IPS DF 6.9 (cell line): ENCODE data around the gene SMYD3.

ENCODE experiments used
- DNase-seq: peaks from one replicate; pipeline ENCODE4 v3.0.0-alpha.2; 2013; ENCODE audit warnings: low read depth, low spot score
- H3K27ac ChIP-seq: one replicate; pipeline ENCODE4 v1.5.1; 2013; ENCODE audit warnings: low read length, control low read depth
- H3K27me3 ChIP-seq: 2 replicates; pipeline ENCODE4 v1.6.1; 2013; ENCODE audit warnings: mild to moderate bottlenecking, low read length; ENCODE audit not compliant: control insufficient read depth, insufficient read depth
- H3K36me3 ChIP-seq: 2 replicates; pipeline ENCODE4 v1.6.1; 2013; ENCODE audit warnings: low read length; ENCODE audit not compliant: control insufficient read depth, insufficient read depth
- H3K4me1 ChIP-seq: 2 replicates; pipeline ENCODE4 v1.6.1; 2013; ENCODE audit warnings: low read length; ENCODE audit not compliant: control insufficient read depth, insufficient read depth
- H3K4me3 ChIP-seq: 2 replicates; pipeline ENCODE4 v1.5.1; 2013; ENCODE audit warnings: mild to moderate bottlenecking, low read length
- H3K9me3 ChIP-seq: 2 replicates; pipeline ENCODE4 v1.6.1; 2013; ENCODE audit warnings: low read length, inconsistent platforms; ENCODE audit not compliant: control insufficient read depth, insufficient read depth
- WGBS: extraction: QIAGEN DNeasy Blood & Tissue Kit; methylation state at CpG from one replicate; pipeline ENCODE4 v1.1.7; 2013; ENCODE audit warnings: mixed read lengths, missing lambda C conversion rate; ENCODE audit not compliant: insufficient read length, insufficient coverage; 5-methylcytosine and 5-hydroxymethylcytosine counted together

SMYD3 gene

DNA sequence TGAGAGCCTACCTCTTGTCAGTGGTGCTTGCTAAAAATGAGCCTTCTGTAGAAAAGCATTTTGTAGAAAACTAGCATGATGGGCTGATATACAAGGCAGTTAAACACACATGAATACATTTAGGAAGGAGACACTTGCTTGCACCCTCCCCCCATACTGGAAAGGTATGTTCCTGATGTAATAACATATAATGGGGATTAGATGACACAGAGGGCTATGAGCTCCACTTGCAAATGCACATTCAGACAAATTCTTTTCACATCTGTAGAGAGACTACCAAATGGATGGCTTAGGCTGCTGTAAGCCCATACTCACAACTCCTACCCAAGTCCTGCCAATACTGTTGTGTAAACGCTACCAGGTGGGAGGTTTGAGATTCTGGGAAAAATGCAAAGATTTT, 634.0 kb downstream of the SMYD3 start:
- WGBS = no CpG with 5 or more reads among the region's 1 CpG
- no peak overlapping the region for H3K4me3 ChIP-seq
- no peaks in the 10 kb centered on the region for H3K36me3 ChIP-seq
- H3K27ac ChIP-seq = no peak overlapping the region
- no peaks in the 10 kb centered on the region for H3K9me3 ChIP-seq
- no peaks in the 10 kb centered on the region for H3K4me1 ChIP-seq
- DNase-seq = no peak
- H3K27me3 ChIP-seq = no peaks in the 10 kb centered on the region

DNA sequence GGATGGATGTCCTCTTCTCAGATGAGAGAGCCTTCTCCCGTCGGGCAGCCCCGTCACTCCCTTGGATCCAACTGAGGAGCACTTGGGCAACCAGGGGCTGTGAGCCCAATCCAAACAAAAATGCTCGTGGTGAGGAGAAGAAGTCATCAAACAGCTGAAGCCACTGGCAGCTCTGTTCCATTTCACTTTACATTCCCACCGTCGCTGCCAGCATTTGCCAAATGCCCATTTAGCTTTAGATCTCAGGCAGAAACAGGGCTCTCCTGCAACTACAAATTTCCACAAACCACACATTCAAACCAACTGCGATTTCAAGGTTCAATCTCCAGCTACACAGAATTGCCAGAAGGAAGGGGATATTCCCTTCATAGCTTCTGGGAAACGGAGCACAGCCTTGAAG, 634.6 kb downstream of the SMYD3 start:
- Histone ChIP-seq H3K4me3 (no peak overlapping the region), H3K9me3 (no peaks in the 10 kb centered on the region), H3K4me1 (no peaks in the 10 kb centered on the region), H3K36me3 (no peaks in the 10 kb centered on the region), H3K27ac (no peak overlapping the region), H3K27me3 (no peaks in the 10 kb centered on the region)
- DNase-seq = no peak
- no CpG with 5 or more reads among the region's 8 CpGs for WGBS

DNA sequence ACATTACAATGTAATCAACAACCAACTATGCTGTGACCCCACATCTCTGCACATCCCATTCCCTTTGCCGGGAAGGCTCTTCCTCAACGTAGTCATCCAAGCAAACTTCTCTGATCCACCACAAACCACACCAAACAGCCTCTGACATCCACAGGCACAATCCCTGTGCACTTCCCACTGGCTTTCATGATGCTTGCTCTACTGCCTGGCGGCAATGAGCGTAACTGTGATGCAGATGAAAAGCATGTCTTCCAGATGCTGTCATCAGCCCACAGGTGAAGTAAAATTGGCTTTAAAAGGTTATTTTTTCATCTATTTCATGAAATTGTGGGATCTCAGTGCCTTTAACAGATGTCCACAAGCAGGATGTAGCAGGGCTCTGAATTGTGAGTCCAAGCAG, 635.2 kb downstream of the SMYD3 start:
- H3K4me1 ChIP-seq = no peaks in the 10 kb centered on the region
- WGBS = no CpG with 5 or more reads among the region's 4 CpGs
- no peak overlapping the region for H3K4me3 ChIP-seq
- DNase-seq = no peak
- no peaks in the 10 kb centered on the region for H3K9me3 ChIP-seq
- no peak overlapping the region for H3K27ac ChIP-seq
- no peaks in the 10 kb centered on the region for H3K27me3 ChIP-seq
- H3K36me3 ChIP-seq = no peaks in the 10 kb centered on the region

DNA sequence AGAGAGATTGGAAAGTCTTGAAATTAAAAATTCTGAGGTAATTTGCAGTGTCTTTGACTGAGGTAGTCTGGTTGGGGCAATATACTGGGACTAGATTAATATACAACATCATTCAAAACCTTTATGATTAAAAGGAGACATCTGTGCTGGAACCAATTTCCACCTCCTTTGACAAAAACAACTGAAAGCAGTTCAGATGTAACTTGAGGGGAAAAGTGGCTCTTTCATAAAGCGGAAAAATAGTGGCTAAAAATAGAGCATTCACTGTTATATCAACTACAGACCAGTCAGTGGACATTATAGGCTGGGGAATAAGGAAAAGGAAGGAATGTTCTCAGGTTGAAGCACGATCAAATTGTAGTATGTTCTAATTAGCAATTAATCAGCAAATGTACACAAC, 635.9 kb downstream of the SMYD3 start:
- no peaks in the 10 kb centered on the region for H3K36me3 ChIP-seq
- H3K27ac ChIP-seq = no peak overlapping the region

DNA sequence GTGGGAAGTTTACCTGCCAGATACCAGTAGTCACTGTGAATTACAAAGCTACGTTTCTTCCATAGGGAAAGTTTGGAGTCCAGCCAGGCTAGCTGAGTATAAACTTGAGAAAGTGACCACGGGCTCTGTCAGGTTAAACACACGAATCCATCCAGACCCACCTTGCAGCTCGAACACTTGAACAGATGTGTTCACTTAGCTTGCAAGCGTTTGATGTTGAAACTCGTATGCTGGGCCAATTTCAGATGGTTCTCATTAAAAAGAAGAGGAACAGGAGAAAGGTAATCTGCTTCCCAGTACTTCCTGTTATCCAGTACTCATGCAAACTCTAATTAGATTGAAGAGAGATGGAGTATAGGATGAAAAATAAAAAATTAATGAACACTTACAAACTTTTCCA, 636.4 kb downstream of the SMYD3 start:
- Histone ChIP-seq H3K36me3 (no peaks in the 10 kb centered on the region), H3K4me1 (no peaks in the 10 kb centered on the region), H3K27me3 (no peaks in the 10 kb centered on the region), H3K4me3 (no peak overlapping the region), H3K9me3 (no peaks in the 10 kb centered on the region), H3K27ac (no peak overlapping the region)
- DNase-seq = no peak
- WGBS = no CpG with 5 or more reads among the region's 6 CpGs

More for the DNA sequence above, 635.9 kb downstream of the SMYD3 start:
- Histone ChIP-seq H3K9me3 (no peaks in the 10 kb centered on the region), H3K4me1 (no peaks in the 10 kb centered on the region), H3K4me3 (no peak overlapping the region), H3K27me3 (no peaks in the 10 kb centered on the region)
- WGBS = no CpG with 5 or more reads among the region's 2 CpGs
- no peak for DNase-seq

DNA sequence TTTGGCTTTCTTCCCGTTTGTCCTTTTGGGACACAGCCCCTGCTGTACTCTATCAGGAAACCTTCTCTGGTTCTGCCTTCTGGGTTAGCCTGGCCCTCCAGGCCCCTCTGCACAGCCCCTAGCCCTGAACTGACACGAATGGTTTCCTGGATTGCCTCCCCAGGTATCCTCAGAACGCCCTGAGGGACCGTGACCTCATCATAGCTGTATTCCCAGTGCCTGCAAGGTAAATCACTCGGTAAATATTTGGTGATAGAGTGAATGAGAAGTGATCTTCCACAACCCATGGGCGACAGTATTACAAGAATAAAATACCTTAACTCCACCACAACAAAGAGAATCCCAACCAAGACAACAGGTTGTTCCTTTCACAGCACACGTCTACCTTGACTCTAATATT, 637.2 kb downstream of the SMYD3 start:
- WGBS = no CpG with 5 or more reads among the region's 7 CpGs
- no peaks in the 10 kb centered on the region for H3K4me1 ChIP-seq
- no peak for DNase-seq
- no peaks in the 10 kb centered on the region for H3K36me3 ChIP-seq
- no peak overlapping the region for H3K27ac ChIP-seq
- H3K27me3 ChIP-seq = no peaks in the 10 kb centered on the region
- H3K9me3 ChIP-seq = no peaks in the 10 kb centered on the region
- no peak overlapping the region for H3K4me3 ChIP-seq

DNA sequence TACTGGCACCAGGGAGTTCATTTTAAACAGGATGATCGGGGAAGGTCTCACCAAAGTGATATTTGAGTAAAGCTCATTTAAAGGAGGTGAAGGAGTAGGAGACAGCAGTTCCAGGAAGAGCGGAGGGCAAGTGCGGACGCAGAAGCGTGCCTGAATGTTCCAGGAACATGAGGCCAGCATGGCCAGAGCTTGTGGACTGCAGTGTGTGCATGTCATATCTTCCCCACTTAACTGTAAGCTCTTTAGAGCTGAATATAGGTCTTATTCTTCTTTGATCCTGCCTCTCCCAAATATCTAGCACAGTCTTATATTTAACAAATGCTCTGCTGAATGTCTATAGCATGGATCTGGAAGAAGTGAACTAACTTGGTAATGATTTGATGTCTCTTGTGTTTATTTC, 639.3 kb downstream of the SMYD3 start:
- WGBS = no CpG with 5 or more reads among the region's 5 CpGs
- Histone ChIP-seq H3K27ac (no peak overlapping the region), H3K4me1 (no peaks in the 10 kb centered on the region), H3K9me3 (no peaks in the 10 kb centered on the region), H3K4me3 (no peak overlapping the region), H3K27me3 (no peaks in the 10 kb centered on the region), H3K36me3 (no peaks in the 10 kb centered on the region)
- DNase-seq = no peak

DNA sequence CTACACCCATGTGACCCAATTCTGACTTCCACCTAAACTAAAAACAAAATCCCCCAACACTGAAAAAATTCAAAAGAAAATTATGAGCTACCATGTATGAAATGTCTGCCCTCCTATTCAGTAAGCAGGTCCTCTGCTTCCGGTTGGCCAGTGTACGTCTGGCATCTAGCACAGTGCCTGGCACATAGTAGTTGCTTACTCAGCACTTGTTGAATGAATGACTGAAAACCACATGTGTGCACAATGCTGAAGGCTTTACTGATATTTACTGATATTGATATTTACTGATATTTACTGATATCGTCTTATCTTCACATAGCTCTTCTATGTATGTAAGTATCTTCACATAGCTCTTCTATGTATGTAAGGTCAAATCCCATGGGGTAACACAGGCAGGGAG, 642.2 kb downstream of the SMYD3 start:
- no CpG with 5 or more reads among the region's 3 CpGs for WGBS
- H3K4me1 ChIP-seq = no peaks in the 10 kb centered on the region
- no peak overlapping the region for H3K4me3 ChIP-seq
- no peaks in the 10 kb centered on the region for H3K27me3 ChIP-seq
- H3K27ac ChIP-seq = no peak overlapping the region
- no peaks in the 10 kb centered on the region for H3K9me3 ChIP-seq
- H3K36me3 ChIP-seq = no peaks in the 10 kb centered on the region
- DNase-seq = no peak

DNA sequence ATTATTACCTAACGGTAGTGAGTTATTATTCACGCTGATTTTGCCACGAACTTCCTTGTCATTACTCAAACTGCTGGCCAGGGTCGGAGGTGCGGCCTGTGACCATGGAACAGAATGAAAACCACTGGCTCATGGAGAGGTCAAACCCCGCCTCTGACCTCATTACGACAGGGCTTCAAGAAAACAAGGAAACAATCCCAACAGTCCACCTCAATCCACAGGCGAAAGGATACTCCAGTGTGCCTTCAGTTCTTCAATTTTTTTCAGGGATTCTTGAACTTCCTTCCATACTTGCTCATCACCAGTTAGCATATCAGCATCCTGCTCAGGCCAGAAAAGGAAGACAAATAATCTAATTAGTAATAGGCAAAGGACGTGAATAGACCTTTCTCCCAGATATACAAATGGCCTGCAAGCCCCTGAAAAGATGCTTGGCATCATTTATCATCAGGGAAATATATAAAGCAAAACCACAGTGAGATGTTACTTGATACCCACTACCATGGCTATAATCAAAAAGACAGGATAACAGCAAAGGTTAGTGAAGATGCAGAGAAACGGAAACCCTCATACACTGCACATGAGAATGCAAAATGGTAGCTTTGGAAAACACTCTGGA, 643.4 kb downstream of the SMYD3 start:
- no peak overlapping the region for H3K27ac ChIP-seq
- no peaks in the 10 kb centered on the region for H3K4me1 ChIP-seq
- H3K4me3 ChIP-seq = no peak overlapping the region
- no CpG with 5 or more reads among the region's 10 CpGs for WGBS
- no peaks in the 10 kb centered on the region for H3K36me3 ChIP-seq
- DNase-seq = no peak
- no peaks in the 10 kb centered on the region for H3K9me3 ChIP-seq
- H3K27me3 ChIP-seq = no peaks in the 10 kb centered on the region

DNA sequence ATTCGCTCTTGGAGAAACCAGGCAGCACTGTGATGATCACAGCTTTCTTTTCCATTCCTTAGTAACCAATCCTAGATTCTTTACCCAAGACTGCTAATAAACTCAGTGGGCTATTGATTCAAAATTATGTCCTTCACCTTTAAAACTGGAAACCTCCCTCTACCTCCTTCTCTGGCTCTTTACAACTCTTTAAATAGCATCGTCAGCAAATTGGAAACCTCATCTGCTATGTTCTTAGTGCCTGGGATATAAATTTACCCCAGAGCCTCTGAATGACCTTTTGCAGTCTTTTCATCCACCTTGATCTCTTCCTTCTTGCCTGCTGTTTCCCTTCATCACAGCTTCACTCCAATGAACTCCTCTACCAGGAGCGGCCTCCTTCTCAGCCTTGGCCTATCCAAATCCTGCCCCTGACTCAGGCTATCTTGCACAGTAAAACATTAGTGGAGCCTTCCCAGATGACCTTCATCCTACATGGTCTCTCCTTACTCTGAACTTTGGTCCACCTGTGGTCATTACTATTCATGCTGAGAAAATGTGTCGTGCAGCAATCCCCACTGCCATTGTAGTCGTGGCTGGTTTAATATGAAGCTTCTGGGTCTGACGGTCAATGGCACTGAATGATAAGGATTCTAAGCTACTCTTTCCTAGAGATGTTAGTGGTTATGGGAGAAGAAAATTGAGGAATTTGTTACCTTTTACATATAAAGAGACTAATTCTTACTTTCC, 644.1 kb downstream of the SMYD3 start:
- Histone ChIP-seq H3K9me3 (no peaks in the 10 kb centered on the region), H3K4me3 (no peak overlapping the region), H3K27me3 (no peaks in the 10 kb centered on the region), H3K4me1 (no peaks in the 10 kb centered on the region), H3K36me3 (no peaks in the 10 kb centered on the region), H3K27ac (no peak overlapping the region)
- no peak for DNase-seq
- whole genome bisulfite sequencing = no CpG with 5 or more reads among the region's 6 CpGs
